ENCODE data around the gene TGFBR3.

The TGFBR3 gene

DNA sequence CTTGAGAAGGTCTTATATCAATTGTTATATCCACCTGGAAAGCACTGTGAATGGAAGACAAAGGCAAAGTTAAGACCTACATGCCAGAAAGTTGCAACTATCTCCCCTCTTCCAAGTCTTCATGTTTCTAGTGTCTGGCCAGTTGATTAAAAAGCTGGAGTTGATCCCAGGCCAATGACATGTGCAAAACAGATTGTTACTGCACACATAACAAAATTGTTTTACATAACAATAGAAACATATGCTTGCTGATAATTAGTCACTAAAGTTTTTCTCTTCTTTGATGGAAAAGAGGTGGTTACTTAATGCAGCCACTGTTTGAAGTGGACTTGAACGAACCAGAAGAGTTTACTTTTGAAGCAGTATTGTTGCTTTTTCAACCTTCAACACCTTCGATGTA is 158.2 kb downstream of the TGFBR3 start:
- no peak for DNase-seq

DNA sequence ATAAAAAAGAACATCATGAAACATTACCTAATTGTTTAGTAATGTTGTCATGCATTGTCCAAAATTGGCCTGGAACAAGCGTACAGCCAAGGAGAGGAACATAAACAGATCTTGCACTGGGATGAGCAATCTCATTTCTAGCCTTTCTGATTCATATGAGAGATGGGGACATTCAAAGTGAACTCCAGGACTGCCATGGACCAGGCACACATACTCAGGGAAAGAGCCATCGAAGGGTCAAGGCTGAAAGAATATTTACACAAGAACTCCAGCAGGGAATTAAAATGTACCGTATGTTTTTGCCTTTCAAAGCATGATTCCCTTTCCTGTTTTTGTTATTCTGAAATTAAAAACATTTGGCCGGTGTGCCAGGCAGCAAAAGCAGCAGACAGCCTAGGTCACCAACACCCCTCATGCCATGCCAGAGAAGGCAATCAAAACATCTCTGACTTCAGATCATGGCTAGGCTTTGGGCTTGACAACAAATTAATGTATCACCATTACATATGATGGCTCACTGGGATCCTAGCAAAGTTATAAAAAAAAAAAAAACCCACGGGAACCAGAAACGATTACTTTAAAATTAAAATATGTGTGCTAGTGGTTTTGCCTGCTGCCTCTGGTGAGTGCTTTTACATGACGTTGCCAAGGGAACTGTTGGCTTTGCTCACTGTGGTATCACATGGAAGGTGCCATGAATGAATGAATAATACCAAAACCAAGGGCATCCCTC is 159.8 kb downstream of the TGFBR3 start:
- no peak for DNase-seq

DNA sequence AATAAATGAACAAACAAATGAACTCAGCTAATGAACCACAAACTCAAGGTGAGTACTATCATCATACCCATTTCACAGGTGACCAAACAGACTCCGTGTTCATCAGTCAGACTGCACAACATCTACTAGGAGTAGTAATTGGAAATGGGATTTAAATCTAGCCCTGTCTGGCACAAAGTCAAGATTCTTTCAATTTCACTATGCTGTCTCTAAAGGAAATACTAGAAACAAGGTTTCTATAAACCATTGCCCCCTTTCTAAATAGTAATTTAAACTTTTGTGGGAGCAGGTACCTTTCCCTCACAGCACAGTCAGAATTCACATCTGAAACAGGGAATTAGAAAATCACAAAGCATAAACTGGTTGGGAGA is 160.3 kb downstream of the TGFBR3 start:
- no peak for DNase-seq

- DNase-seq = no peak
Observed at GRCh38 chr1:91724644-91725043, 161.3 kb downstream of the TGFBR3 start.

DNA sequence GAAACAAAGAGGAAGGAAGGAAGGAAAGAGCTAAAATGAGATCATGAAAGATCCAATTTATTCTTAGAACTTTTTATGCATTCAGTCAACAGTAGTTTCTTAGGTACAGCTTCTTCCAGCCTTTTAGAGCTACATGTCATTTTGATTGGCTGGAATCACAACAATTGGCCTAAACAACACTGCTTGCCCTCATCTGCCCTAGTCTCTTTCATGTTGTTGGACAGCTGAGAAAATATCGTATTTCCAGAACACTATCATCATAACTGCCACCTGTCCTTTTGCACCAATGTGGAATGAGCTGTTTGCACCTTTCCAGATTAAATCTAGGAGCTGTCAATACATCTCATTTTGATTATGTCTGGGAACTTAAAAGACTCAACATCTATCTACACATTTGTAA is 161.7 kb downstream of the TGFBR3 start:
- no peak for DNase-seq

DNA sequence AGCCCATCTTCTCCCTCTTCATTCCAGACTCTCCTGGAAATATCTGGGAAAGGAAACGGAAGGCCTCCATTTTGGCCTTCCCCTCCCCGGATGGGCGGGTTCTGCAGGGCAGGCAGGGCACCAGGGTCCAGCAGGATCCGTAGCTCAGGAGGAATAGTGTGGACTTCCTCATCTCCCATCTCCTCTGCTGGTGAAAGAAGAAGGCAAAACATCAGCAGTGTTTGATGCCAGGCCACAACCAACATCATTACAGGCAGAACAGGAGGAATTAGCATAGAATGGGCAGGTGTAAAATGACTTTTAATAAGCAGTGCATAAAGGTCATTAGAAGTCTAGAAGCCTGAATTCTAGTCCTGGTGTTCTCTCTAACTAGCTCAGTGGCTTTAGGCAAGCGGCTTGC is 165.9 kb downstream of the TGFBR3 start:
- no peak for DNase-seq

GRCh38 chr1:91718877-91719276 is 167.1 kb downstream of the TGFBR3 start:
- no peak for DNase-seq

DNA sequence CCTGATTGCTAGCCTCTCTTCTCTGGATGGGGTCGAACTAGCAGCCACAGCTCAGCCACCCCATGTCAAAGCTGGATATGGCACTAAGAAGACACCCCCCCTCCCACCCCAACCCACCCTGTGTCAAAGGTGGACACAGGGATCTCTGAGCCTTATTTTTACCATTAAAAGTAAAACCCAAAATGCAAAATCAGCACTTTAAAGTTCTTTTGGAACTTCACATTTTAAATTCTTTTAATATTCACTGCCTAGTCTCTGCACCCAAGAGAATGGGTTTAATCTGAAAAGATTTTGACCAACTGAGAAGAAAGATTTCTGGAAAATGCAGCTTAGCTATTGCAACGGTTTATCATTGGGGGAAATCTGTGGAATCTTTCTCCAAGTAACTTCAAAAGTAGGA is 167.6 kb downstream of the TGFBR3 start:
- no peak for DNase-seq

- DNase-seq = no peak
Observed at GRCh38 chr1:91717839-91718238, 168.1 kb downstream of the TGFBR3 start.

DNA sequence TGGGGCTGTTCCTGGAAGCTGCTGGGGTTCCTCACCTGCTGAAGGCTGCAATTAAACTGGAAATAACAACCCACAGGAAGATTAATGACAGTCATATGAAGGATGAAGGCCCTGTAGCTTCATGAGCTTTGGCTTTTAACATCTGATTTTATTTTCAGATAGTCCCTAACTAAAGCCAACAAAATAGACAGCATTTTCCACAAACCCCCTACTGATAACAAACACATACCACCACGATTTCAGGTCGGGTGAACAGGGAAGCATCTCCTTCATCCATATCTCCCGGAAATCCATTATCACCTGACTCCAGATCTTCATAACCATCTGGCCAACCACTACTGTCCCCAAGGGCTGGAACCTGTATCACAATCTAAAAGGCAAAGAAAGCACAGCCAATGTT is 169.6 kb downstream of the TGFBR3 start:
- no peak for DNase-seq

GRCh38 chr1:91715416-91716000 is 170.4 kb downstream of the TGFBR3 start:
- no peak for DNase-seq

DNA sequence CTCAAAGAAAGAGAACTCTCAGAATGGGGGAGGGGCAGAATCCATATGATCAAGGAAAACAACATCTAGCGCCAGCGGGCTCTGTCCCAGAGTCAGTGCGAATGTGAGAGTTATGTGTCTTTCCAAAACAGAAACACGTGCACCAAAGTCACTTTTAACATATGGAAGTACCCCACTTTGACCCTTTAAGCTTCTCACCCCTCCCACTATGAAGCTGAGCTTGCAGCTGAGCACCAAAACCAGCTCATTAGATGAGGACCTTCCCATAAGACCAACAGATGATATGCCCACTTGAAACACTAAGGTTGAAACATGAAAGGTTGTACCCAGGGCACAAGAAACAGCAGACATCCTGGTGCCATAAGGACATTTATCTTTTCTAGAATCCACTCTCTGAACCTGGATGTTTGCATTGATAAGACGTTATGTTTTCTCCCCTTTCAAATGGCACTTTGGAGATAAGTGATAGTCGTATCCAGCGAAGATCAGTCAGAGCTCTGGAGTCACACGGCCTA is 171.0 kb downstream of the TGFBR3 start:
- no peak for DNase-seq

- DNase-seq = no peak
Observed at GRCh38 chr1:91712981-91713841, 172.7 kb downstream of the TGFBR3 start.

DNA sequence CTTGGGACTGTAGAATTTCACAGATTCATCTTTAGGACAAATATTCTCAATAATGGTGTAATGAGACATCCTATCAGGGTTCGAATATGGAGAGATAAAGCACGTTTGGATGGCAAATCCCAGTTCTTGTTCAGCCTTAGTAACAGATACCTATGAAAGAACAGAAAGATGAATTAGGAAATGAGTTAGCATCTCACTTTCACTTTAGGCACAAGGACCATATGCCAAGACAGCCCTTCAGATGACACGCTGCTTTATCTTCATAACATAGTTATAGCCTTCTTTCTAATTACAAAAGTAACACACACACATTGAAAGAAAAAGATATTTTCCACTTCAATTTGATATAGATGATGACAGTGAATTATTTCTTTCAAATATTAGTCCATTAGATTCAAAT is 173.6 kb downstream of the TGFBR3 start:
- DNase-seq = no peak

- DNase-seq = no peak
Observed at GRCh38 chr1:91711504-91712247, 174.3 kb downstream of the TGFBR3 start.

DNA sequence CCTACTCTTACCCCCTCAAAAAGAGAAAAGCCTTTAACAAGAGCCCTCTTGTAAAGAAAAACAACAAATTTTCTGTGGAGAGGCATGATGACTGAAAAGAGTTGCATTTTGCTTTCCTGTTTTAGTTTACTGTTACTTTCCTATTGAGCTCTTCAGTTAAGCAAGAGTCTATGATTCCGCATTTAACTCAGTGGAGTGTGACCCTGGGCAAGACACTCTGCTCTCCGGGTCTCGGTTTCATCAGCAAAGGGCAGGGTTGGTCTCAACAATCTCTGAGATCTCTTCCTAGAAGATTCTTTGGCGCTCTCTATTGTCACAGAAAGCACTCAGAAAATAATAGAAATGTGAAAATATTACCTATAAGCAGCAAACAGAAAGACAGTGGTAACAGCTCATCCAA is 175.7 kb downstream of the TGFBR3 start:
- no peak for DNase-seq

DNA sequence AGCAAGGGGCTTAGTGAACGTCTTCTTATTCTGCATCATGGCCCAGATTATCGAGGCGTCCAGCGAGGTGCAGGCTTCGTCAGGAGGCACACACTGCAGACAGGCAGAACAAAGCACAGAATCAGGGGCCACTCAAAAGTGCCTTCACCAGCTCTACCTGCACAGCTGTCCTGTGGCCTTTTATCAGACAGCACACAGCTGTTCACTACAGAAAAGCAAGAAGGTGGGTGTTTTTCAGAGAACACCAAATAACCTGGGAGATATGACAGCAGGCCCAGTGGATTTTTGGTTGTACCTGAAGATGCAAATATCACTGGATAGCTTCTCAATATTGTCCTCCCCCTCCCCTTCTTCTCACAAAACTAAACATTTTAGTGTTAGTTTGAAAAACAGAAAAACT is 177.3 kb downstream of the TGFBR3 start:
- no peak for DNase-seq

GRCh38 chr1:91707890-91708218 is 178.1 kb downstream of the TGFBR3 start:
- DNase-seq = no peak

GRCh38 chr1:91707114-91707889 is 178.6 kb downstream of the TGFBR3 start:
- no peak for DNase-seq

DNA sequence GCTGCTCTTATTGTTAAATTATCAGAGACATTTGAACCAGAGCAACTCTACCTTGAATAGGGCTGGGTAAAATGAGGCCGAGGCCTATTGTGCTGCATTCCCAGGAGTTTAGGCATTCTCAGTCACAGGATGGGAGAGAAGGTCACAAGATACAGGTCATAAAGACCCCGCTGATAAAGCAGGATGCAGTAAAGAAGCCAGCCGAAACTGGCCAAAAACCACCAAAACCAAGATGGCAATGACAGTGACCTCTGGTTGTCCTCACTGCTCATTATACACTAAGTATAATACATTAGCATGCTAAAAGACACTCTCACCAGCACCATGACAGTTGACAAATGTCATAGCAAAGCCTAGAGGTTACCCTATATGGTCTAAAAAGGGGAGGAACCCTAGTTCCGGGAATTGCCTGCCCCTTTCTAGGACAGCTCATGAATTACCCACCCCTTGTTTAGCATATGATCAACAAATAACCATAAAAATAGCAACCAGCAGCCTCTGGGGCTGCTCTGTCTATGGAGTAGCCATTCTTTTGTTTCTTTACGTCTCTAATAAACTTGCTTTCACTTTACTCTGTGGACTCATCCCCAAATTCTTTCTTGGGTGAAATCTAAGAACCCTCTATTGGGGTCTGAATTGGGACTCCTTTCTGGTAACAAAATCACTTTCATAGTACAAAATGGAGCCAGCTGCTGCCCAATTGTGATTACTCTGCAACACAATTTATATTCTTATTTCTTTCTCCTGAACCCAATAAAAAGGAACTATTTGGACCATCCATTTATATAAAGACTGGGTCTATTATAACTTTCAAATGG is 179.6 kb downstream of the TGFBR3 start:
- DNase-seq = no peak

DNA sequence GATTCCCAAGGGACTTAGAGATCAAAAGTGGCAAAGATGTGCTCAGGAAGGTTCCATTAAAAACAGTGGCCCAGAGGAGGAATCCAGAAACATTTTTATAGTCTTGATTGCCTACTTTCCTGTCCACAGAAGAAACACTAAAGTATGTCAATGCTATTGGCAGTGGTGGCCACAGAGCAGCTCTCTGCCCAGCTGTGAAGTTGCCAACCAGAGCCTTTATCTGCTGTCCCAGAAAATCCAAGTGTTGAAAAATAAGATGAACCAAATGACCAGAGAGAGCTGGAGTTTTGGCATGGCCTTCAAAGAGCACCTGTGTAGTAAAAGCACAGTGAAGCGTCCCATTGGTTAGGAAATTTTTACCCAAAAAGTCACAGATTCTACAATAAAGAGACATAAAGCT is 181.2 kb downstream of the TGFBR3 start:
- no peak for DNase-seq

- no peak for DNase-seq
Observed at GRCh38 chr1:91703095-91703494, 182.9 kb downstream of the TGFBR3 start.
